Retinal pigment epithelial cell (primary cell): Measurements from ENCODE around the gene OGDHL.

Source experiments
- DNase-seq: peaks from one replicate; pipeline ENCODE4 v3.0.0-alpha.2; 2010; ENCODE audit warnings: low read depth
- H3K4me3 ChIP-seq: 2 replicates; pipeline ENCODE4 v1.5.1; 2011; ENCODE audit warnings: mild to moderate bottlenecking, low read length, control low read depth, moderate library complexity
- CTCF ChIP-seq: conservative IDR thresholded peaks from 2 replicates; pipeline ENCODE4 v1.5.1; 2011; ENCODE audit warnings: low read depth, low read length, control low read depth, inconsistent platforms

OGDHL gene

GRCh38 chr10:49767752-49768151 lies 5.6 kb upstream of the OGDHL start:
- no peak for TF ChIP-seq CTCF
- no peak for DNase-seq

GRCh38 chr10:49766484-49766883 lies 4.4 kb upstream of the OGDHL start:
- TF ChIP-seq CTCF: no peak
- no peak overlapping the region for H3K4me3 ChIP-seq
- no peak for DNase-seq

More at GRCh38 chr10:49767752-49768151, 5.6 kb upstream of the OGDHL start:
- no peak overlapping the region for H3K4me3 ChIP-seq

DNA sequence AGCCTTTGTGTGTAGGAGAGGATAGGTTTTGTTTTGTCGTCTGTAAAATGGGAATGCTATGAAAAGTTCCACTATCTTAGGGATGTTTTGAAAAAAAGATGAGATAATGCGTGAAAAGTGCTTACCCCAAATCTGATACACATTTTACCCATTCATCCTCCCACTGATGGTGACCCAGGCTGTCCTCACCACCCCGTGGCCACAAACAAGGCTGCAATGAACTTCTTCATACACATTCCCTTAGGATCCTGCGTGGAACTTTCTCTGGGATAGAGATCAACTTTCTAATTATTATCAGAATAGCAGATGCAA lies 399 bp upstream of the OGDHL start:
- no peak for DNase-seq
- no peak for TF ChIP-seq CTCF
- peak overlapping the region; percentile 73 for H3K4me3 ChIP-seq

DNA sequence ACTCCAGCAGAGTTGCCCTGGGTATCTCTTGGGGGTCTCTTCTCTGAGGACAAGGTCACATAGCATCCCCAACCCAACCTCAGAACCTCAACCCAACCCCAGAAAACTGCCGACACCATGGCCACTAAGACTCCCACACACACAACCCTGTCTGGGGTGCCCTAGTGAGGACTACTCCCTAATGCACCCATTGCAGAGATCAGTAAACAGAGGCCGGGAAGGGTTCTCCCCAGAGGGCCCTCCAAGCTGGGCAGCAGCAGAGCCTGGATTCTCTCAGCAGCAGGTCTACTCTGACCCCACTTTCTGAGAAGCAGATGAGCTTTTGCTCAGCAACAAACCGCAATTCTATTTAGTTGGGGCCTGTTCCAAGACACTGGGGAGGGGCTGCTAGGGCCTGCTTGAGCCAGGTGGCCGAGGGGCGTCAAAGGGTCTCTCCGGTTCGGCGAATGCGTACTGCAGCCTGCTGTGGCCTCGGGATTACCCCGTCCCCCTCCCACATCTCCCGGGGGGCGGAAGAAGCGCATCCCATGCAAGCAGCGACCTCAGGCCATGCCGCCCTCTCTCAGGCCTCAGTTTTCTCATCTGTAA lies 828 bp downstream of the OGDHL start:
- peak overlapping the region; percentile 73 for H3K4me3 ChIP-seq
- no peak for DNase-seq
- TF ChIP-seq CTCF: no peak

DNA sequence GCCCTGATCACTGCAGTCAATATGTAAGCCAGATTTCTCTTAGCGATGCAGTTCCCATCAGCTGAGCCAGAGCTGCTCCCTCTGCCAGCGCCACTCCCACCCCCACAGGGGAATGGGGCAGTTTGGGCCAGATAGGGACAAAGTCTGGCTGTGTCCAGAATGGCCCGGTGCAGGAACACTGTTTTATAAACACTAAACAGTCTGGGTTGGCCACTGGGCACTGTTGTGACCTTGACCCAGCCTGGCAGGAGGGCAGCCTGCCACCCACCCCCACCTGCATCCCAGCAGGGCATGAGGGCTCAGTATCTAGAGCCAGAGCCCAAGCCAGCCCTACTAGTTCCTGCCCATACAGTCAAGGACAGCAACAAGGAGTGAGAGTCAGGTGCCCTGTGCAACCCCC lies 1.3 kb downstream of the OGDHL start:
- H3K4me3 ChIP-seq: no peak overlapping the region
- TF ChIP-seq CTCF: no peak
- DNase-seq: no peak

DNA sequence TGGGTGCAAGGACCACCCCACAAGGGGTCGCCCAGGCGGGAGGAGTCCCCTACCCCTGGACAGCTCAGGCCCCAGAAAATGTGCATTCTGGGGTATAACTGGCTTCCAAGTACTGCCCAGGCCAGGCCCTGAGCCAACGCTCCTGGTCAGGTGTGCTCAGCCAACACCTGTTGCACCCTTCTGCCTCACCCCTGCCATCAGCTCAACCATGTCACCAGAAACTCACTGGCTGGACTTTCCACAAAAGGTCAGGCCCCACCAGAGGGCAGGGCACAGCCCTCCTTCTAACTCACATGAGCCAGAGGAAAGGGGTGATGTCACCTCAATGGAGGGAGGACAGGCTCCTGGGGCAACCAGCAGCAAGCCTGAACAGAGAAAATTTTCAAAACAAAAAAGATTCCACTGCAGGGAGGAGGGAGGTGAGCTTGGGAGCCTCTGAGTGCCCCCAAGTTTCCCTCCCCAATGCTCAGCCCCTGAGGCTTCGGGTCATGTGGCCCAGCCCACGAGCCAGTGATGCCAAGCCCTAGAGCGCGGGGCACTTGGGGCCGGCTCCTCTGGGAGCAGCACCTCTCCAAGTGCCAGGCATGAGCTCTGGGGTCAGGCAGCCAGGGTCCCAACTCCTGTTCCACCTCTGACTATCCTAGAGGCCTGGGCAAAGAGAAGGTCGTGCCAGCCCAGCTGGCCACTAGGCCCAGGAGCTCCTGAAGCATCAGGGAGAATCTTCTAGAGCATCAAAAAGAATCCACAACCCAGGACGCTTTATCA lies 2.2 kb downstream of the OGDHL start:
- H3K4me3 ChIP-seq: no peak overlapping the region
- DNase-seq: no peak
- no peak for TF ChIP-seq CTCF
